ENCODE results near the gene CDK2AP2.

DNA sequence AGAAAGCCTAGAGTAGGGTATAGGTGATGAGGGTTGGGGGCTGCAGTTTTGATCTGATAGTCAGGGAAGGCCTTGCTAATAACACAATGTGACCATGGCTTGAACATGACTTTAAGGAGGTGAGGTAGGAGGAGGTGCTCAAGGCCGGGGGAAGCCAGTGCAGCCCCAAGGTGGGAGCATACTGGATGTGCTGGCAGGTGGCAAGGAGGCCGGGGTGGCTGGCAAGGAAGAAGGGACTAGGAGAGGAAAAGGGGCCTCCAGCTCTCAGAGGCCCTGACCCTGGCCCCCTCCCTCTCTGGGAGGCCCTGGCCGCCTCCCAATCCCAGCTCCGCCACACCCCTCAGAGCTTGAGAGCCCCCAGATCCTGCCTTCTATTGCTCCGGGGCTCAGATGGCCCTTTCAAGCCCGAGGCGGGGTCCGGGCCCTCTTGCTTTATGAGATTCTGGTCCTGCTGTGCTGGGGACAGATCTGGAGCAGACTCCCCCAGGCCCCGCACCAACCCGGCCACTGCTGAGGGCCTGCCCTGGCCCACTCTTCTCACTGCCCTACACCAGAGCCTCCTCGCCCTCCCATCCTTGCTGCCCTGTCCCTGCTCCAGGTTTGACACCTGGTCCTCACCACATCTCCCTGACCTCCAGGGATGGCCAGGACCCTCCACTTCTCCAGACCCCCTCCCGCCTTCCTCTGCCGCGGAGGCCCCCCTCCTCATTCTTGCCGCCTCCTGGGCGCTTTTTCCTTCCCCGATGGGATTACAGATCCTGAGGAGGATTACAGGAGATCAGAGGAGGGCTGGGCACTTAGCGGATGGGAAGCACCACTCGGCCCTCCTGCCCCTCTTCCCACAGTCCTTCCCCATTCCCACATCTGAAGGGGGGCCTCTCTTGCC, 4.6 kb downstream of the CDK2AP2 start:
- TF ChIP-seq EZH2 (IDR thresholded peaks at IDR 0.05; ENCODE audit: borderline replicate concordance, insufficient read depth, low read depth, low read length, poor library complexity, severe bottlenecking) = no peak
- TF ChIP-seq, protein P1, sequence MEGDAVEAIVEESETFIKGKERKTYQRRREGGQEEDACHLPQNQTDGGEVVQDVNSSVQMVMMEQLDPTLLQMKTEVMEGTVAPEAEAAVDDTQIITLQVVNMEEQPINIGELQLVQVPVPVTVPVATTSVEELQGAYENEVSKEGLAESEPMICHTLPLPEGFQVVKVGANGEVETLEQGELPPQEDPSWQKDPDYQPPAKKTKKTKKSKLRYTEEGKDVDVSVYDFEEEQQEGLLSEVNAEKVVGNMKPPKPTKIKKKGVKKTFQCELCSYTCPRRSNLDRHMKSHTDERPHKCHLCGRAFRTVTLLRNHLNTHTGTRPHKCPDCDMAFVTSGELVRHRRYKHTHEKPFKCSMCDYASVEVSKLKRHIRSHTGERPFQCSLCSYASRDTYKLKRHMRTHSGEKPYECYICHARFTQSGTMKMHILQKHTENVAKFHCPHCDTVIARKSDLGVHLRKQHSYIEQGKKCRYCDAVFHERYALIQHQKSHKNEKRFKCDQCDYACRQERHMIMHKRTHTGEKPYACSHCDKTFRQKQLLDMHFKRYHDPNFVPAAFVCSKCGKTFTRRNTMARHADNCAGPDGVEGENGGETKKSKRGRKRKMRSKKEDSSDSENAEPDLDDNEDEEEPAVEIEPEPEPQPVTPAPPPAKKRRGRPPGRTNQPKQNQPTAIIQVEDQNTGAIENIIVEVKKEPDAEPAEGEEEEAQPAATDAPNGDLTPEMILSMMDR (IDR thresholded peaks at IDR 0.05) = no peak
